ENCODE measurements around the gene SMTNL2. TPM values are rescaled to one million over a fixed set of nuclear protein-coding genes. Genes with fewer than 3 reads are reported as not detected.
"Not testable (repeated sequence)": the region's sequence is repeated elsewhere in the genome, so short reads cannot be mapped to it uniquely, and the experiment has no call there.

SMTNL2 gene
- total and polyA plus RNA-seq, 9 of the 15 experiments (the other 6 are each of a cell fraction or from before 2014, with no cell fraction given): not detected

DNA sequence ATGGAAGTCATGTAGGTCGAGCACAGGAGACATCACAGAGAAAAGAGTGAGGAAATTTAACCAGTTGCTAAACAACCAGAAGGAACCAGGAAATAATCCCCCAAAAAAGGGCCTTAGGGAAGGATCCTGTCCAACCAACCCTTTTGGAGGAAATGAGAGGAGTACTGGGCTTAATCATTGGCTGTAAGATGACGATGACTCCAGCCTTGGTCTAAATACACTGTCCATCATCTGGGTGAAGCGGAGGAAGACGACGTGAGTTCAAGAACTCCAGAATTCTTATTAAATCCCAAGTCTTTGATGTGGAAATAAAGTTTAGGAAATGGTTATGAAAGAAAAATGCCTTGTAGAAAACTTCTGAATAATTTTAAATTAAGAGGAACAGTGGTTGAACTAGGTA is 68.7 kb downstream of the SMTNL2 start (continued):
- TF ChIP-seq ZNF584 (CRISPR knock-in tag; IDR thresholded peaks at IDR 0.05; ENCODE audit: low read depth) (no peak), LCOR (CRISPR knock-in tag; IDR thresholded peaks at IDR 0.05) (no peak), NELFE (IDR thresholded peaks at IDR 0.05; ENCODE audit: insufficient read depth, insufficient read length) (no peak), HDGF (IDR thresholded peaks at IDR 0.05) (no peak), TAF7 (tag; IDR thresholded peaks at IDR 0.05) (no peak)
- TF ChIP-seq, protein P1, sequence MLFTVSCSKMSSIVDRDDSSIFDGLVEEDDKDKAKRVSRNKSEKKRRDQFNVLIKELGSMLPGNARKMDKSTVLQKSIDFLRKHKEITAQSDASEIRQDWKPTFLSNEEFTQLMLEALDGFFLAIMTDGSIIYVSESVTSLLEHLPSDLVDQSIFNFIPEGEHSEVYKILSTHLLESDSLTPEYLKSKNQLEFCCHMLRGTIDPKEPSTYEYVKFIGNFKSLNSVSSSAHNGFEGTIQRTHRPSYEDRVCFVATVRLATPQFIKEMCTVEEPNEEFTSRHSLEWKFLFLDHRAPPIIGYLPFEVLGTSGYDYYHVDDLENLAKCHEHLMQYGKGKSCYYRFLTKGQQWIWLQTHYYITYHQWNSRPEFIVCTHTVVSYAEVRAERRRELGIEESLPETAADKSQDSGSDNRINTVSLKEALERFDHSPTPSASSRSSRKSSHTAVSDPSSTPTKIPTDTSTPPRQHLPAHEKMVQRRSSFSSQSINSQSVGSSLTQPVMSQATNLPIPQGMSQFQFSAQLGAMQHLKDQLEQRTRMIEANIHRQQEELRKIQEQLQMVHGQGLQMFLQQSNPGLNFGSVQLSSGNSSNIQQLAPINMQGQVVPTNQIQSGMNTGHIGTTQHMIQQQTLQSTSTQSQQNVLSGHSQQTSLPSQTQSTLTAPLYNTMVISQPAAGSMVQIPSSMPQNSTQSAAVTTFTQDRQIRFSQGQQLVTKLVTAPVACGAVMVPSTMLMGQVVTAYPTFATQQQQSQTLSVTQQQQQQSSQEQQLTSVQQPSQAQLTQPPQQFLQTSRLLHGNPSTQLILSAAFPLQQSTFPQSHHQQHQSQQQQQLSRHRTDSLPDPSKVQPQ (CRISPR knock-in tag; IDR thresholded peaks at IDR 0.05; ENCODE audit: borderline replicate concordance): no peak
- TF ChIP-seq, protein P2, sequence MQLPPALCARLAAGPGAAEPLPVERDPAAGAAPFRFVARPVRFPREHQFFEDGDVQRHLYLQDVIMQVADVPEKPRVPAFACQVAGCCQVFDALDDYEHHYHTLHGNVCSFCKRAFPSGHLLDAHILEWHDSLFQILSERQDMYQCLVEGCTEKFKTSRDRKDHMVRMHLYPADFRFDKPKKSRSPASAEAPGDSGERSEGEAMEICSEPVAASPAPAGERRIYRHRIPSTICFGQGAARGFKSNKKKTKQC (CRISPR knock-in tag; IDR thresholded peaks at IDR 0.05): no peak

DNA sequence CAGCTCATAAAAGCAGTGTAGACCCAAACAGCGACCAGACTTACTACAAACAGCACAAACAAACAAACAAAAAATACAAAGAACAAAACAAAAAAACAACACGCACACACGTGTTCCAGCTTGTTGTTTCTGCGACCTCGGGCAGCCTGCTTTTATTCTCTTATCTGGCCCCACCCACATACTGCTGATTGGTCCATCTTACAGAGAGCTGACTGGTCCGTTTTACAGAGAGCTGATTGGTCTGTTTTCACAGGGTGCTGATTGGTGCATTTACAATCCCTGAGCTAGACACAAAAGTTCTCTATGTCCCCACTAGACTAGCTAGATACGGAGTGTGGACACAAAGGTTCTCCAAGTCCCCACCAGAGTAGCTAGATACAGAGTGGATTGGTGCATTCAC is 71.6 kb downstream of the SMTNL2 start:
- H3K9me1 ChIP-seq (ENCODE audit: control insufficient read depth, insufficient read depth, low read length); H2AFZ ChIP-seq (ENCODE audit: low read depth, low read length); DNase-seq (ENCODE audit: extremely low read depth in 1 of 4, low spot score in 3 of 4); intact Hi-C loops (cut with micrococcal nuclease); POLR2A ChIA-PET; in situ Hi-C loops (cut with MboI); H3K79me2 ChIP-seq (ENCODE audit: control insufficient read depth, insufficient read depth, low read length); H3K9ac ChIP-seq (ENCODE audit: insufficient read depth in 1 of 2, low read depth in 2 of 2, low read length in 2 of 2); H3K4me3 ChIP-seq; H4K20me1 ChIP-seq (replicated peaks; ENCODE audit: control insufficient read depth, insufficient read depth, low read length); BruUV-seq (replicated peaks); H3K4me2 ChIP-seq (ENCODE audit: insufficient read depth, low read length); FAIRE-seq; H3K9me3 ChIP-seq (replicated peaks; ENCODE audit: control insufficient read depth, insufficient read depth, low read depth, low read length); ATAC-seq; H3K27me3 ChIP-seq (ENCODE audit: control insufficient read depth in 2 of 2, insufficient read depth in 2 of 2, low read length in 2 of 2); H3K36me3 ChIP-seq (ENCODE audit: control insufficient read depth, insufficient read depth, low read length); H3K27ac ChIP-seq (ENCODE audit: extremely low read depth, low read depth, low read length): not testable (repeated sequence)
- 79% methylated on average over 6 of the region's 7 CpGs for WGBS (ENCODE audit: insufficient coverage, low coverage, missing lambda C conversion rate)
- H3K4me1 ChIP-seq (replicated peaks in 1 of 2; ENCODE audit: control insufficient read depth in 2 of 2, insufficient read depth in 2 of 2, low read length in 2 of 2): peaks cover 16 to 30% of the 10 kb centered on the region in 2 experiments; a peak in 4 of 5 replicates
- CTCF ChIA-PET (ENCODE audit: low intra/inter-chr PET ratio): interaction anchor here (0.6 kb wide), 1 partner anchor 197 kb away, joined by 3 read pairs; no protein-coding TSS in a partner anchor
- peak; percentile 57 for TF ChIP-seq NFYB (IDR thresholded peaks at IDR 0.05; ENCODE audit: extremely low read depth, insufficient read length)
